NCI-H2081 (cell line): ENCODE data around the gene RPS6KA2.

Experiments used
- DNase-seq, 2 experiments: peaks; one replicate each; lab custom pipeline; 2025; lab: John Stamatoyannopoulos, UW

RPS6KA2 gene

DNA sequence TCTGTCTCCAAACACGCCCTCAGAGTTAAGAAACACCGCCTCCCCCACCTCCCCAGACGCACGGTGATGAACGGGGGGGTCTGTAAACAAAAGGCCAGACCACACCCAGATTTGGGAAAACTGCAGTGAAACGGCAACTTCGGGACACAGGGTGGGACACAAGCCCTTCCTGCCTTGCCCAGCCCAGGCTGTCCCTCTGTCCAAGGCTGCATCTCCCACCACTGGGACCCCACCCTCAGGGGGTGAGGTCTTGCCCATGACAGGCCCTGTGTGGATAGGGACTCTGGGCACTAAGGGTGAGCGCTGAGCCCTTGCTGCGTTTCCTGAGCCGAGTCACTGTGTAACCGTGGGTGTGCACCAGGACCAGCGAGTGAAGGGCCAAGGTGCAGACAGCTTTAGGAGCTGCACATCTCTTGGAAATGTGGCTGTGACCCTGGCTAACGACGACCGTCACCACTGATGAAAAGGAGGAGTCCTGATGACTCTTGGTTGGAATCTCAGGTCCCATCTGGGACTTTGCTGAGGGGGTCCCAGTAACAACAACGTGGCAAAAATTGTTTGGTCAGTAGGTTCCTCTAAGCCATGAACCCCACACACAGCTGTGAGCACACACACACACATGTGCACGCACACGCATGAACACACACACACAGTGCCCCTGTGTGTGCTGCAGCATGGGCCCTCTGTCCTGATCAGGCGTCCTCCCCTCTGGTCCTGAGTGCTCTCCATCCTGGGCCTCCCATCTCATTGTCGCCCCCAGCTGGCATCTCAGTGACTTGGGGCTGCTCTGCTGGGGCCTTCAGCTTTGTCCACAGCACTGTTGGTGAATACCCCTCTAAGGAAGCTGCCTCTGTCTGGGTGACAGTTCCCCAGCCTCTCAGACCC lies 141.2 kb downstream of the RPS6KA2 start:
- DNase-seq, result no peak

DNA sequence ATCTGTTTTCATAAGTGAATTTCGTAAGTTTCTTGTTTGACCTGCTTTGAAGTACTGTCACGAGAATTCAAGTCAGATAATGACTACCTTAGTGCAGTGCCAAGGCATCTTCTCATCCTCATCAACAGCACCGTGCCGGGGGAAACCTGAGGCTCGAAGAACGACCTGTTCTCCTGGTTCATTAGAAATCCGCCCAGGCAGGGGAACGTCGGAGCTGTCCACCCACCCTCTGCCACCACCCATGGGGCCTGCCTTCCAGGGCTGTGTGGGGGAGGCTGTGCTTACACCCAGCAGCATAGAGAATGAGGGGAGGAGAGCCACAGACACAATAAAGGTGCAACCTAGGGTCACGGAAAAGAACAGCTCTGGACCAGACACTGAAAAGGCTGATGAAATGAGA lies 142.2 kb downstream of the RPS6KA2 start:
- no peak for DNase-seq

DNA sequence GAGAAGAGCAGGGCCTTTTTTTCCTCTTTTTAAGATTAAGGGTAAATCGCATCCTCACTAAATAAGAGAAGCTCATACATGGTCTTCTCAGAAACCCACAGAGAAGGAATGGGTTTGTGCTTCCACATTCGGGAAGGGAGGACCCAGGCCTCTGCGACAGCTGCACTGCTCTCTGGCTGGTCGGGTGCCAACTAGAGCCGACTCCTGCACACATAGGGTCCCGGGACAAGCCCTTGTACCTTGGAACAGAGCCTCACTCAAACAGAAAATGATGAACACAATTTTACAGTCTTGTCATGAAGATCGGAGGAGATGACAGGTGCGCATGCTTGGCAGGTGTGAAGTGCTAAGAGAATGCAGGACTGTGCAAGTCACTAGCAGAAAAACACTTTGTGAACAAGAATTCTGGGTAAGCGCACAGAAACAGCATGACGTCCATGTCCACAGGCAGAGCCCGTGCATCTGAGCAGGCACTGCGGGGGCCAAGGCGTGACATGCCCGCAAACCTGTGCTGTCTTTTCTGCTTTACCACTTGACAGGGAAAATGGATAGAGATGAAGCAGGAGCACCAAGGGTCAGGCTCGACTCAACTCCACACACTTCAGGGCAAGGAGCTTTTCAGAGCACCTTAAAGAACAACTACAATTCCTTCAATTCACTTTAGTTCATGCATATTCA lies 143.3 kb downstream of the RPS6KA2 start:
- DNase-seq, result no peak

DNA sequence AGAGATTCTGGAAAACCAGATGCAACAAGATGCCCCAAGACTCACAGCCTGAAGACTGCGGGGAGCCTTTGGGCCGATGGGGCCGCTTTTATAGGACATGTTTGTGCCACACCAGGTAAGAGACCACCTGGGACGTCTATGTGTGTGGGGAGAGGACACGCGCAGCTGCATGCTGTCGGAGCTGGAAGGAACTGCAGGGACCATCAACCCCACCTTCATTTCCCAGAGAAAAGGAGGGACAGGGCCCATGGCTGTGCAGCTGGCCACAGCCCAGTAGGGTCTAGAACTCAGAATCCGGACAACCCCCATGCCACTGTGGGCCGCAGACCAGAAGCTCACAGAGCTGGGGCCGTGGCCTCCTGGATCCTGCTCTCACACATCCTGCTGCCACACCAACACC lies 144.0 kb downstream of the RPS6KA2 start:
- DNase-seq, result no peak

DNA sequence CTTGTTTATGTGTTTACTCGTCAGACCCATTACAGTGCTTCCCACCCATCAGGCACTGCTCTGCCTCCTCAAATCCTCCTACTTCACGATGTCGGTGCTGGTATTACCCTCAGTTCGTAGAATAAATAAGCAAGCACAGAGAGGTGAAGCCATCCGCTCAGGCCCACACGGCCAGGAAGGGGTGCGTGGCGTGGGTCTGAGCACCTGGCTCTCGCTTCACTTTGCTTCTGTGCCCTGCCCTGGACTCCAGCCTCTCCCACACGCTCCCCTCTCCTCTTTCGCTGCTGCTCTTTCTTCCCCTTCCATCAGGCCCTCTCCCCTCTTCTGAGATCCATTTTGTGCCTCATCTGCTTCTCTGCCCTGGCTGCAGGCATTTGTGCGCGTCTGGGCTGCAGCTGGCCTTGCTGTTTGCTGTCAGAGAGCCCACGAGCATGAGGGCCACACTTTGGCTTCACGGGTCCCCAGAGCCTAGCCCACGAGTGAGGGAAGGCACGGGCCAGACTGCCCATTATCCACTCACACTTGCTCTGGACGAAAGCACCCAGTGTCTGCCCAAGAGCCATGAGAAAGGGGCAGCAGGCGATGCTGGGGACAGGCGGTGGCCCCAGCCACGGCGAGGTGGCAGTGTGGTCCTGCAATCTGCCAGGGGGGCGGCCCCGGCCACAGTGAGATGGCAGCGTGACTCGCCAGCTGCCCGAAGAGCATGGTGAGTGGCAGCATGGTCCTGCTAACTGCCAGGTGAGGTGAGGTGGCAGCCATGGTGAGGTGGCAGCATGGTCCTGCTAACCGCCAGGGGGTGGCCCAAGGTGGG lies 148.1 kb downstream of the RPS6KA2 start:
- DNase-seq, result no peak

DNA sequence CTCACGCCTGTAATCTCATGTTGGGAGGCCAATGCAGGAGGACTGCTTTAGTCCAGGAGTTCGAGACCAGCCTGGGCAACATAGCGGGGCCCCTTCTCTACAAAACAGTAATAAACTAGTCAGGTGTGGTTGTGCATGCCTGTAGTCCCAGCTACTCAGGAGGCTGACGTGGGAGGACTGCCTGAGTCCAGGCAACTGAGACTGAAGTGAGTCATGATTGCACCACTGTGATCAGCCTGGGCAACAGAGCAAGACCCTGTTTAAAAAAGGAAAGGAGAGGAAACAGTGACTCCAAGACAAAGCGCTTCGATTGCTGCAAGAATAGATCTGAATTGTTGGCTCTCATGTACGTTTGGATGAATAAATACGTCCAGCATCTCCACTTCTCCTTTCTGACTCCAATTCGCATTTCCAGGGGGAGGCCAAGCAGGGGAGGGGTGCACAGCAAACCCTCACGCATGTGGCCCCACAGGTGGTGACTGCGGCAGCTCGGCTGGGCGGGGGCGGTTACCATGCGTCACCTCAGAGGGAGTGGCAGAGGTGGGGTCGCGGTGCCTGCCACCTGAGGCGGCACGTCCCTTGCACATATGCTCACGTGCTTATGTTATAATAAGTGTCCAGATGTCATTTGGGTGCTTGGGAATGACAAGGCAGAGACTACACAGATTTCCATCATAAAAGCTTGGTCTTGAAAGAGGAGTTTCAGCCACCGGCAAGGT lies 149.2 kb downstream of the RPS6KA2 start:
- DNase-seq, result no peak

DNA sequence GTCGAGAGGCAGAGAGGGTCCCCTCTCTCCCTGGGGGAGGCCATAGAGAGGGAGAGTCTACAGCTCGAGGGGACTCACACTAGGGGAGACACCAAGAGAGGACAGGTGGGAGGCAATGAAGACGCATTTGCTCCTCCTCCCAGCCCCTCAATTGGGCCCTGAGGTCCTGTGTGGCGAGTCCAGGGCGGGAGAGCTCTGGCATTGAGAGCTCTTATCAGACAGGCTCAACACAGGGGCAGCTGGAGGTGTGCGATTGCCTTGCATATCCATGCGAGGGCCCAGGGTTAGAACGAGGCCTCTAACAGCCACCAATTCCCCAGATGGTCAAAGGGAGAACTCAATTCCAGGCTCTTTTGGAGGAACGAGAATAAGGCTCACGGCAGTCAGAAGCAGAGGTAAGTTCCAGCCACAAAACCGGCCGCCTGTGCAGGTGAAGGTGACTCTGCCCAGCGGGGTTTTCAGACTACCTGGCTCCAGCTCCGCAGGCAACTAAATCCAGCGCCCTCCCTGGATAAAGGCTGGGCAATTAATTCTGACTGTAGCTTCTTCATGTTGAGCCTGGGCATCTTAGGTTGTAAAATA lies 150.3 kb downstream of the RPS6KA2 start:
- DNase-seq, result no peak

DNA sequence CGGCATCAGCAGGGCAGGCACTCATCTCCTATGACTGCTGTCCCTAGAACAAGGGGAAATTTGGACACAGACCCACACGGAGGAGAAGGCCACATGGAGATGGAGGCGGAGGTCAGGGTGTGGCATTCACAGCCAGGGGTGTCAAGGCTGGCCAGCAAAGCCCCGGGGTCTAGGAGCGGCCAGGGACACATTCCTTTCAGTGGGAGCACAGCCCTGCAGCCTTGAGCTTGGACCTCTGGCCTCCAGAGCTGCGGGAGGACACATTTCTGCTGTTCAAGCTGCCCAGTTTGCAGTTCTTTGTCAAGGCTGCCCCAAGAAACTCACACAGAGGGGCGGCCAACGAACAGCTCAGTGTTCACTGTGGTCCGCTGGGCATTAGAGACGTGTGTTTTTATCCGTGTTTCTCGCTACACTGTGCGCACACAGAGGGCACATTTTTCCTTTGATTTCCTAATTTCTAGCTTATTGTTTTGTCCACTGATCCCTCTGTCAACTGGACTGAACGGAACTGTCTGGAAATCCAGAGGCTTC lies 150.9 kb downstream of the RPS6KA2 start:
- DNase-seq, result no peak

DNA sequence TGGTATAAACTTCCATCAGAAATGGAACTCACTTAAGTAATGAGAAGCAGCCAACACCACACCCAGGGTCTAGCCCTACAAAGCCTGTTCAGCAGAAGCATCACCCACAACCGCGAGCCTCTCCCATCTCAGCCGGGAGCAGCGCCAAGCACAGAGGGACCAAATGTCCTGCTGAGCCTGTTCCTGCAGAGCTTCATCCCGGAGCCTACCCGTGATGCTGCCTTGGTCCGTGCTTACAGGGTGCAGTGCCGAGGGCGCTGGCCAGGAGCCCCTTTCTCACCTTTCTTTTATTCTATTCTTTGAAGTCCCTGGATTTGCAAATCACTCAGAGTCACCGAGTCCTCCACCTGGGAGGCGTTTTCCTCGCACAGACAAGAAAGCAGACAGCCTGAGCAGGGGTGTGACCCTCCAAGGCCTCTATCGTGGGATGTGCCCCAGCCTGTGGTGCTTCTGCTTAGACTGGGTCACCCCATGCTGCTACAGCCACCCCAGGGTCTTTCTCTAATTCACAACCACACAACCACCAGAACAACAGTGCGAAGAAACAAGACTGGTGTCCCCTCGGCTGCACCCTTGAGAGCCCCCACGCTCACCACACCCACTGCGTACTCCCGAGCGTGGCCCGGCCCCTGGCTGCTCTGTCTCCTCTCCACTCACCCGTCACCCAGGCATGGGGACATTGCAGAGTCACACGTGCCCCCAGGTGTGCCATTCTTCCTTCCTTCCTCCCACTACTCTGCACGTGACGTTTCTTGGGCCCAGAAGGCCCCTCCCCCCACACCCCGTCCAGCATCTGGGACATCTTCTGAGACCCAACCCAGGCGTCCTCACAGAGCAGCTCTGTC lies 152.1 kb downstream of the RPS6KA2 start:
- no peak for DNase-seq

DNA sequence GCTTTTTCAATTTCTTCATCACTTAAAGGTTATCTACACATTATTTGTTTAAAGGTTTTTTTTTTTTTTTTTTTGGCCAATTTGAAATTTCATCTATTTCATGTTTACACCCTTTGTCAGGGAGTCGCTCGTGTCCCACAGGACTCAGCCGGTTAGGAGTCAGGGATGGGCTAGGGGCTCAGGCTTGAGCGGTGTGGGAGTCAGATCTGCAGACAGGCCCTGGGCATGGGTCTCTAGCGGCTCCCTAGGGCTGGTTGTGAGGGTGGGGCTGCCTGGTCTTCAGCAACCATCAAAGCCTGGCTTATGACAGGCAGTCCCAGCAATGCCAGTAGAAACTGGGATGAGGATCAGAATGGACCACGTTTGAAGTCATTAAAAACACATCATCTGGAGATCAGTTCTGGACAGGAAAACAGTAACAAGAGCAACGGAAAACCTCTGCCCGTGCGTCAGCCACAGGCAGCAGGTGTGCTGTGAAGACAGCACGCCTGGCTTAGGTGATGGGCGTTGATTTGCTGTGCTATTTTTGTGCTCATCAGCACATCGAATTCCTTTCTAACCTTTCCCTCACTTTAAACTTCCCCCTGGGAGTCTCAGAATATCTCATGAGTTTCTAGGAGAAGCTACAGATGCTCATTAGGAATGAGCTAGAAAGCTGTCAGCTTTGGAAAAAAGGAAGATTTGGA lies 153.0 kb downstream of the RPS6KA2 start:
- DNase-seq, result no peak

DNA sequence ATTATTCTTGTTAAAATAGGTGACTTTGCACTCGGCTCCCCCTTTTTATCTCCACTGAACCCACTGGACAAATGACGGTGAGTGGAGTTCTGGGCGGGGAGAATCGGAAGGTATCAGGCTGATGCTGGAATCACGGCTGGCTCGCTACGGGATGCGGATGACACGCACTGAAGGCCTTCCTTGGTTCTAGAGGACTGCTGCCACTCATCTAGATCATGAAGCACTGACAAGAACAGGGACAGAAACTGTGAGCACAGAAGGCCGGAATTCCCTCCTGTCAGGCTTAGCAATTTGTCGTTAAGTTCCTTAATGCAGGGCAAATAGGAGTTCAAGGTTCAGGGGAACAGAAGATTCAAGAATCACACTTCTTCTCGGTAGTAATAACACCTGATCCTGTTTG lies 154.4 kb downstream of the RPS6KA2 start:
- DNase-seq, result no peak

DNA sequence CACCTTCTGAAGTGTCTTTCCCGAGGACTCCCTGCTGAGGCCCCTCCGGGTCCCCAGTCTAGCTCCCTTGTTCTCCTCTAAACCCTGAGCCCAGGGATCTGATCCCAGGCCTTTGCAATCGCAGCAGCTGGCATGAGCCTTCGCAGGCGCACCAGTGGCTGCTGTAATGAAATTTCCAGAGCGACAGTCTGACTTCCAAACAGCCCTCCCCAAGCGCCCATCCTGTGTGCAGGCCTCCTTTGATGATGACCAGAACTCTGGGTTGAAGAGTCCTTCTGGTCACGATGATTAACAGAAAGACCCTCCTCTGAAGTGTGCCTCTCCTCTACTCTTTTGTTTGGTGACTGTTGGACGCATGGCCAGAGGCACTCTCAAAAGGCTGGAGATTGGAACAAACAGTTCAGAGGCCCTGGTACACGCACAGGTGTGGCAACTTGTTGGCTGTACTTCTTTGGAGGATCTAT lies 155.2 kb downstream of the RPS6KA2 start:
- DNase-seq, result no peak

DNA sequence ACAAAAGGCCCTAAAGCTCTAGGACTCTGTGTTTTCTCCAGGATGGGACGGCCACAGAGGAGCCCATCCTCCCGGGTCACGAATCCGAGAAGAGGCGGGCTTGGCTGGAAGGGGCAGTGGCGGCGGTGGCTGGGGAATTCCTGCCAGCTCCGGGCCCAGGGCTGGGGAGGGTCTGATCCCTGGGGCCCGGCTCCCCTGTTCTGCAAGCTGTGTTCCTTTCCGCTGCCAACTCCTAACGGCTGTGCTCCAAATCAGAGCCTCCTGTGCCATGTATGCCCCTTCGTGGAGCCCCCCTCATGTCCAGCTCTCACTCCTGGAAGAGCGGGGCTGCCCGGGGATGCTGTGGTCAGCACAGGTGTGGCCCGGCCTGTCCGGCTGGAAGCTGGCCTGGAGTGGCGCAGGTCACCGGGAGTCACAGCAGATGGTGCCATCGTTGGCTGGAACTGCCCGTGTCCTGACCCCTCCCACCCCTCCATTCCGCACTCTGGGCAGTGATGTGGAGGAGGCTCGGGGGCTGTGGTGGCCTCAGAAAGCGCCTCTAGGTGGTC lies 156.1 kb downstream of the RPS6KA2 start:
- DNase-seq, result no peak

DNA sequence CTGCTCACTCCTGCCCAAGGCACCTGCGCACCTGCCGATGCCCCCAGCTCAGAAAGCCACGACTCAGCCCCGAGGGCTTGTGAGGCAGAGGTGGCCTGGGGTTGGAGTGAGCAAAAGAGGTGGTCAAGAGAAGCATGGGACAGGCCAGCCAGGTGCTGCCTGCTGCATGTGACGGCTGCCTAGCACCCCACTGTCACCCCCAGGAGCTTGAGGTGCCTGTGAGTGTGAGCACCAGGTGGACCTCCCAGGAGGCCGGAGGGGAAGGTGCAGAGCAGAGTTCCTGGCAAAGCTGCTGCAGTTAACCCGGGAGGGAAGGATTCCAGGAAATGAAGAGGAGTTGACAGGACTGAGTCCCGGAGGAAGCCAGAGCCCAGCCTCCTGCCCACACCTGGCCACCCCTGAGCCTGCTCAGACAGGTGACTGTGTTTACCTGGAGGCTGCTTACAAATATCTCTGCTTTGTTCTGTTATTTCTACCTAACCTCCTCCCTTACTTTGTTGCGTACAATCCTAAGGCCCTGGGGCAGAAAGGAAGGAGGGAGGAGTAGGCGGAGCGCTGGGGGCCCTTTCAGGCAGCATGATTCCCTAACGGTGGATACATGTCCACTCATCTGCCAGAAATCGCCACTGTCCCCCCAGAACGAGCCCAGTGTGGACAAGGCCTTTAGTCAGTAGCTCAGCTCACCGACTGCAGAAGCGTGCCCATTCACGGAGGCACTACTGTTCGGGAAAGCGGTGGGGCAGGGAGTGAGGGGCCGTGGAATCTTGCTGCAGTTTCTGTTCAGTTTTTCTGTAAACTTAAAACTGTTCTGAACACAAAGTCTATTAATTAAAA lies 156.8 kb downstream of the RPS6KA2 start:
- no peak for DNase-seq

DNA sequence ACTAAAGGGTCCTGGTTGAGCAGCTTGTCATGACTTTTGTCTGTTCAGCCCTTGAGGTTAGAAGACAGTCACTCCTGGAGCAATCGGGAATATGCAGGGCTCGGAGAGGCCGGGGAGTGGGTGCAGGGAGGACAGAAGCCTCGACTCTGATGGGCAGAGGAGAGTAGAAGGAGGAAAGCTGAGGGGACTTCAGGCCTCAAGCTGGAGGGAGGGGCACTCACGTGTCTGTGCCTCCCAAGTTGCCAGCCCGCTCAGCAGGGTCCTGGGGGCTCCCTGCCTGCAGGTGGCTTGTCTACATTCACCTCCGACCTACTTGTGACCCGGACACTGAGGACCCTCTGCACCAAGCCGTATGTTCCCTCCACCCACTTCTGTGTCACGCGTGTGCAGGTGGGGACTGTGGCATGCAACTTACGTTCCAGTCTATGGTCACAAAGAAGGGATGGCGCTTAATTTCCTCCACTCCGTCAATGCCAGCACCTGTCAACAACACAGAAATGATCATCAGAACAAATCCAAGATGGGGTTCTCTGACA lies 157.6 kb downstream of the RPS6KA2 start:
- no peak for DNase-seq

DNA sequence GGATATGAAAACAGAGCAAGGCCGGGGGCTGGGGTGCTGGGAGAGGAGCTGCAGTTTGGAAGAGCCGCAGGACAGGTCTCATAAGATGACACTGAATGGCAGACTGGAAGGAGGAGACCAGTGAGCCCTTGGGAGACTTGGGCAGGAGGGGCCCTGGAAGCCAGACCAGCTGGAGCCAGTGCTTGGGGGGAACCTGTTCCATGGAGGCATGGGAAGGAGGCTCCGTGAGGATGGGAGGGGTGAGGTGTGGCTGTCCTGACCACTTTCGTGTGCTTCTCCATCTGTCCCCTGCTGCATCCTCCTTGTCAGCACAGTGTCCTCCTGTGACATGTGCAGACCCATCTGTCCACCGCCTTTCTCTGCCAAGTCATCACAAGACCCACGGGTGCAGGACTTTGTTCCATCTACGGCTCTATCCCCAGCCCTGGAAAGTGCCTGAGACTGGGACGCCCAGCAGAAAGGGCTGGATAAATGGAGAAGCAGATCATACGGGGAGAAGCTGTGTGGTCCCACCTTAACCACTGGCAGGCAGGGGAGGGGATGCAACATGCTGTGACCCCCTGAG lies 159.5 kb downstream of the RPS6KA2 start:
- DNase-seq, result no peak

DNA sequence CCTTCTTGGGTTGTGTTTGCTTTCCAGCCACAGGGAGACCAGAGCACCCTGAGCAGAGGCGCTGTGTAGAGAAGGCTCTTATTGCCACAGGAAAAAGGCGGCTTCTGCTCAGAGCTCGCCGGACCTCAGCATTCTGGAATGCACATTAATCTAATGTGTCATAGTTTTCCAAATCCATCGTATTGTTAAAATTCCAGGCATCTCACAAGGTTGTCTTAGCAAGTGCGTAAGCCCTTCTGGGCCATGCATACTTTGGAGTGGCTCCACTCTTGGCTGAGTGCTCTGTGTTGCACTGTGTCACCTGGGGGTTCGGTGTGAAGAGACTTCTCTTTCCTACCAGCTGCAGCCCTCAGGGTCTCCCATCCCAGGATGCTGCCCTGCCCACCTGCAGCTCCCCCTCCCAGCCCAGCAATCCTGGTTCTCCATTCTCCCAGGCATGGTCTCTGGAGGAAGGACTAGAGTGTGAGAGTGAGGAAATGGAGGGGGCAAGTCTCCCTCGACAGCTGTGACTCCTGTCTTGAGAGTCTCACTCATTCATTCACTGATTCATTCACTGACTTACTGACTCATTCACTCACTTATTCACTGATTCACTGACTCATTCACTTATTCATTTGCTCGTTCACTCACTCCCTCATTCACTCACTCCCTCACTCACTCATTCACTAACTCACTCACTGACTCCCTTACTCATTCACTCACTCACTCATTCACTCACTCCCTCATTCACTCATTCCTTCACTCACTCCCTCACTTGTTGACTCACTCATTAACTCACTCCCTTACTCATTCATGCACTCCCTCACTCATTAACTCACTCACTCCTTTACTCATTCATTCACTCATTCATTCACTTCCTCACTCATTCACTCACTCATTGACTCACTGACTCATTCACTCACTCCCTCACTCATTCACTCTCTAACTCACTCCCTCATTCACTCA lies 160.6 kb downstream of the RPS6KA2 start:
- no peak for DNase-seq
